Kidney epithelial cell (primary cell): Measurements from ENCODE around the gene PRPF40B. TPM values are rescaled to one million over a fixed set of nuclear protein-coding genes. Genes with fewer than 3 reads are reported as not detected.
A peak's percentile ranks its signal among the peaks of the same experiment; 100 is the strongest.

ENCODE experiments used
- DNase-seq: peaks from one replicate; pipeline ENCODE4 v3.0.0-alpha.2; 2010; ENCODE audit warnings: low read depth
- H3K27me3 ChIP-seq: 2 replicates; pipeline ENCODE4 v1.6.0; 2011; ENCODE audit warnings: low read length; ENCODE audit not compliant: control insufficient read depth, insufficient read depth
- H3K36me3 ChIP-seq: 2 replicates; pipeline ENCODE4 v1.5.1; 2011; ENCODE audit warnings: low read length; ENCODE audit not compliant: control insufficient read depth, insufficient read depth
- H3K4me3 ChIP-seq: 2 replicates; pipeline ENCODE4 v1.5.1; 2011; ENCODE audit warnings: low read depth, mild to moderate bottlenecking, control low read depth, low read length
- CTCF ChIP-seq: IDR thresholded peaks from 2 replicates; pipeline ENCODE4 v1.5.1; 2011; ENCODE audit warnings: mild to moderate bottlenecking, moderate library complexity, low read length, control low read depth, inconsistent platforms; ENCODE audit not compliant: insufficient read depth, poor library complexity, severe bottlenecking
- total RNA-seq: library from RNA; depleted of rRNA; stranded (reverse); fragments of >200 nt; gene quantifications from 2 replicates; pipeline ENCODE4 v1.2.3, GENCODE V29; 2015

The PRPF40B gene
- total RNA-seq, 1 donor from 2014 or later = 15.3 TPM

- H3K4me3 ChIP-seq = no peak overlapping the region
- DNase-seq = no peak
- H3K27me3 ChIP-seq = no peaks in the 10 kb centered on the region
- peak; percentile 9 for TF ChIP-seq CTCF
- no peaks in the 10 kb centered on the region for H3K36me3 ChIP-seq
These were observed 2.9 kb downstream of the PRPF40B start for GRCh38 chr12:49626169-49626835.

GRCh38 chr12:49626836-49627235 lies 3.5 kb downstream of the PRPF40B start:
- H3K4me3 ChIP-seq = no peak overlapping the region
- no peak for TF ChIP-seq CTCF
- no peak for DNase-seq
- H3K27me3 ChIP-seq = no peaks in the 10 kb centered on the region
- no peaks in the 10 kb centered on the region for H3K36me3 ChIP-seq

GRCh38 chr12:49627752-49628360 lies 4.5 kb downstream of the PRPF40B start:
- no peak for DNase-seq
- no peak for TF ChIP-seq CTCF
- H3K4me3 ChIP-seq = no peak overlapping the region
- H3K27me3 ChIP-seq = no peaks in the 10 kb centered on the region
- H3K36me3 ChIP-seq = no peaks in the 10 kb centered on the region

- Histone ChIP-seq H3K36me3 (no peaks in the 10 kb centered on the region), H3K27me3 (no peaks in the 10 kb centered on the region), H3K4me3 (no peak overlapping the region)
- DNase-seq = no peak
- TF ChIP-seq CTCF = no peak
These were observed 8.1 kb downstream of the PRPF40B start for GRCh38 chr12:49631336-49631907.

GRCh38 chr12:49632401-49632800 lies 9.0 kb downstream of the PRPF40B start:
- Histone ChIP-seq H3K27me3 (no peaks in the 10 kb centered on the region), H3K36me3 (no peaks in the 10 kb centered on the region), H3K4me3 (no peak overlapping the region)
- no peak for DNase-seq
- no peak for TF ChIP-seq CTCF
